HEK293 (cell line): Measurements from ENCODE around the gene RETREG3.

ENCODE experiments used
- CTCF ChIA-PET: fragments of 350-600 bp; formaldehyde crosslinking; extraction: SDS; loops from one replicate; lab custom pipeline; 2021; ENCODE audit warnings: antibody characterized with exemption; lab: Yijun Ruan, JAX
- POLR2A ChIA-PET: fragments of 300-600 bp; formaldehyde crosslinking; extraction: SDS; loops from one replicate; lab custom pipeline; 2020; ENCODE audit warnings: antibody characterized with exemption, inconsistent platforms; lab: Yijun Ruan, JAX
- H3K27ac ChIP-seq: fragments of 200-500 bp; sonication (Bioruptor generic); 2 replicates; pipeline ENCODE4 v1.5.1; 2014; ENCODE audit warnings: low read depth, low read length, control low read depth, inconsistent platforms; ENCODE audit errors: extremely low read depth
- H3K36me3 ChIP-seq, 2 experiments: fragments of 200-500 bp in 1 of 2; sonication (Bioruptor generic) in 1 of 2; 1 replicate in 1 of 2; 2 replicates in 1 of 2; pipeline ENCODE4 v1.5.1; 2014 to 2017; ENCODE audit warnings: inconsistent platforms in 2 of 2, low read length in 2 of 2; ENCODE audit not compliant: control insufficient read depth in 2 of 2, insufficient read depth in 1 of 2
- H3K4me1 ChIP-seq: fragments of 200-500 bp; sonication (Bioruptor generic); 2 replicates; pipeline ENCODE4 v1.5.1; 2014; ENCODE audit warnings: mild to moderate bottlenecking, low read length, inconsistent platforms; ENCODE audit not compliant: control insufficient read depth, insufficient read depth
- H3K4me3 ChIP-seq: 2 replicates; pipeline ENCODE4 v1.5.1; 2011; ENCODE audit warnings: low read depth, mild to moderate bottlenecking, control low read depth, low read length, moderate library complexity
- H3K9me3 ChIP-seq: fragments of 200-500 bp; sonication (Bioruptor generic); 2 replicates; pipeline ENCODE4 v1.5.1; 2014; ENCODE audit warnings: low read depth, low read length, inconsistent platforms; ENCODE audit not compliant: control insufficient read depth, insufficient read depth
- HOXC10 ChIP-seq: sonication (generic); formaldehyde crosslinking; IDR thresholded peaks from 2 replicates; pipeline ENCODE4 v1.8.1; 2023; ENCODE audit warnings: mild to moderate bottlenecking, missing genetic modification reagents
- HOXD13 ChIP-seq: sonication (generic); formaldehyde crosslinking; IDR thresholded peaks from 2 replicates; pipeline ENCODE4 v1.8.0; 2022; ENCODE audit warnings: missing genetic modification reagents, borderline replicate concordance
- IKZF3 ChIP-seq: fragments of 450-650 bp; IDR thresholded peaks from 2 replicates; pipeline ENCODE4 v1.5.0; 2018; ENCODE audit warnings: missing biosample characterization, mild to moderate bottlenecking, missing genetic modification characterization, moderate library complexity
- INSM2 ChIP-seq: fragments of 450-650 bp; formaldehyde crosslinking; IDR thresholded peaks from 2 replicates; pipeline ENCODE4 v1.5.1; 2016; ENCODE audit warnings: missing biosample characterization, missing genetic modification characterization
- KLF8 ChIP-seq: fragments of 450-650 bp; formaldehyde crosslinking; IDR thresholded peaks from 2 replicates; pipeline ENCODE4 v1.5.1; 2016; ENCODE audit warnings: missing biosample characterization, missing genetic modification characterization
- OSR2 ChIP-seq: fragments of 450-650 bp; formaldehyde crosslinking; IDR thresholded peaks from 2 replicates; pipeline ENCODE4 v1.5.1; 2016; ENCODE audit warnings: missing biosample characterization, missing genetic modification characterization
- SP2 ChIP-seq: fragments of 450-650 bp; formaldehyde crosslinking; IDR thresholded peaks from 2 replicates; pipeline ENCODE4 v1.5.1; 2016; ENCODE audit warnings: missing biosample characterization, missing genetic modification characterization
- TSHZ1 ChIP-seq: fragments of 450-650 bp; formaldehyde crosslinking; IDR thresholded peaks from 2 replicates; pipeline ENCODE4 v1.5.1; 2016; ENCODE audit warnings: missing biosample characterization, missing genetic modification characterization, borderline replicate concordance
- WT1 ChIP-seq: fragments of 450-650 bp; formaldehyde crosslinking; IDR thresholded peaks from 2 replicates; pipeline ENCODE4 v1.5.1; 2016; ENCODE audit warnings: missing biosample characterization, missing genetic modification characterization
- YY1 ChIP-seq: fragments of 450-650 bp; formaldehyde crosslinking; IDR thresholded peaks from 2 replicates; pipeline ENCODE4 v1.5.1; 2018; ENCODE audit warnings: missing biosample characterization, missing genetic modification characterization
- YY2 ChIP-seq: fragments of 450-650 bp; formaldehyde crosslinking; IDR thresholded peaks from 2 replicates; pipeline ENCODE4 v1.5.1; 2016; ENCODE audit warnings: missing biosample characterization, missing genetic modification characterization
- ZBTB6 ChIP-seq: fragments of 450-650 bp; formaldehyde crosslinking; IDR thresholded peaks from 2 replicates; pipeline ENCODE4 v1.5.1; 2017; ENCODE audit warnings: missing biosample characterization, missing genetic modification characterization
- ZFP37 ChIP-seq: fragments of 450-650 bp; formaldehyde crosslinking; IDR thresholded peaks from 2 replicates; pipeline ENCODE4 v1.5.1; 2016; ENCODE audit warnings: missing biosample characterization, missing genetic modification characterization
- ZIC2 ChIP-seq: fragments of 450-650 bp; formaldehyde crosslinking; IDR thresholded peaks from 2 replicates; pipeline ENCODE4 v1.5.1; 2016; ENCODE audit warnings: missing biosample characterization, missing genetic modification characterization
- ZNF175 ChIP-seq: fragments of 450-650 bp; formaldehyde crosslinking; IDR thresholded peaks from 2 replicates; pipeline ENCODE4 v1.5.1; 2016; ENCODE audit warnings: missing biosample characterization, missing genetic modification characterization
- ZNF18 ChIP-seq: fragments of 450-650 bp; formaldehyde crosslinking; IDR thresholded peaks from 2 replicates; pipeline ENCODE4 v1.5.1; 2016; ENCODE audit warnings: missing biosample characterization, missing genetic modification characterization
- ZNF211 ChIP-seq: fragments of 450-650 bp; formaldehyde crosslinking; IDR thresholded peaks from 2 replicates; pipeline ENCODE4 v1.5.1; 2016; ENCODE audit warnings: low read depth, missing biosample characterization, missing genetic modification characterization
- ZNF404 ChIP-seq: fragments of 450-650 bp; formaldehyde crosslinking; IDR thresholded peaks from 2 replicates; pipeline ENCODE4 v1.5.1; 2017; ENCODE audit warnings: missing biosample characterization, missing genetic modification characterization
- ZNF416 ChIP-seq: fragments of 450-650 bp; formaldehyde crosslinking; IDR thresholded peaks from 2 replicates; pipeline ENCODE4 v1.5.1; 2016; ENCODE audit warnings: missing biosample characterization, missing genetic modification characterization
- ZNF426 ChIP-seq: fragments of 450-650 bp; formaldehyde crosslinking; IDR thresholded peaks from 2 replicates; pipeline ENCODE4 v1.5.1; 2017; ENCODE audit warnings: missing biosample characterization, missing genetic modification characterization, mild to moderate bottlenecking, inconsistent platforms, moderate library complexity
- ZNF544 ChIP-seq: fragments of 450-650 bp; formaldehyde crosslinking; IDR thresholded peaks from 2 replicates; pipeline ENCODE4 v1.5.0; 2017; ENCODE audit warnings: missing biosample characterization, missing genetic modification characterization
- ZNF548 ChIP-seq: fragments of 450-650 bp; formaldehyde crosslinking; IDR thresholded peaks from 2 replicates; pipeline ENCODE4 v1.5.1; 2016; ENCODE audit warnings: missing biosample characterization, missing genetic modification characterization
- ZNF561 ChIP-seq: fragments of 450-650 bp; IDR thresholded peaks from 2 replicates; pipeline ENCODE4 v1.5.1; 2018; ENCODE audit warnings: missing biosample characterization, missing genetic modification characterization, borderline replicate concordance
- ZNF571 ChIP-seq: fragments of 450-650 bp; formaldehyde crosslinking; IDR thresholded peaks from 2 replicates; pipeline ENCODE4 v1.5.0; 2017; ENCODE audit warnings: missing biosample characterization, missing genetic modification characterization
- ZNF596 ChIP-seq: fragments of 450-650 bp; IDR thresholded peaks from 2 replicates; pipeline ENCODE4 v1.5.0; 2018; ENCODE audit warnings: missing biosample characterization, mild to moderate bottlenecking, missing genetic modification characterization, moderate library complexity
- ZNF610 ChIP-seq: fragments of 450-650 bp; formaldehyde crosslinking; IDR thresholded peaks from 2 replicates; pipeline ENCODE4 v1.5.1; 2016; ENCODE audit warnings: missing biosample characterization, missing genetic modification characterization, borderline replicate concordance
- ZNF639 ChIP-seq: fragments of 450-650 bp; formaldehyde crosslinking; IDR thresholded peaks from 2 replicates; pipeline ENCODE4 v1.5.1; 2016; ENCODE audit warnings: missing biosample characterization, missing genetic modification characterization
- ZNF660 ChIP-seq: fragments of 450-650 bp; IDR thresholded peaks from 2 replicates; pipeline ENCODE4 v1.5.1; 2018; ENCODE audit warnings: missing biosample characterization, mild to moderate bottlenecking, missing genetic modification characterization
- ZNF701 ChIP-seq: fragments of 450-650 bp; formaldehyde crosslinking; IDR thresholded peaks from 2 replicates; pipeline ENCODE4 v1.5.1; 2016; ENCODE audit warnings: missing biosample characterization, missing genetic modification characterization
- ZSCAN18 ChIP-seq: fragments of 450-650 bp; formaldehyde crosslinking; IDR thresholded peaks from 2 replicates; pipeline ENCODE4 v1.5.1; 2016; ENCODE audit warnings: missing biosample characterization, missing genetic modification characterization

The RETREG3 gene

GRCh38 chr17:42536048-42536371 lies 73.2 kb downstream of the RETREG3 start, which contains the start of gene NAGLU:
Gene NAGLU, plus strand, starts transcription at chr17:42536241. Its CDS starts 32 bp downstream, at chr17:42536273.
- POLR2A ChIA-PET = interaction anchor here (0.5 to 2.7 kb wide), 17 partner anchors 9 to 519 kb away, joined by 3 to 23 read pairs (median 4); partner anchors contain the start of genes CAVIN1, DNAJC7, PLEKHH3 and PSMC3IP
- CTCF ChIA-PET = interaction anchor here (0.7 to 4.1 kb wide), 6 partner anchors 9 to 416 kb away, joined by 3 to 19 read pairs (median 6); partner anchors contain the start of gene PSMC3IP
- no peak for TF ChIP-seq ZNF548
- TF ChIP-seq INSM2 = peak; percentile 82
- peak; percentile 80 for TF ChIP-seq ZBTB6 (tag by site-specific recombination)
- TF ChIP-seq OSR2 (tag by site-specific recombination) = peak; percentile 84
- TF ChIP-seq SP2 = peak; percentile 65
- TF ChIP-seq ZNF211 (tag by site-specific recombination) = no peak
- TF ChIP-seq HOXC10 (CRISPR knock-in tag) = no peak
- TF ChIP-seq ZNF175 (tag by site-specific recombination) = no peak
- no peak for TF ChIP-seq ZNF416 (tag by site-specific recombination)
- no peak for TF ChIP-seq ZNF426 (tag by site-specific recombination)
- 0 out of 2 replicates have a peak, but pooled peaks have one; percentile 40 for TF ChIP-seq TSHZ1 (tag by site-specific recombination)
- TF ChIP-seq ZSCAN18 (tag by site-specific recombination) = no peak
- no peak for TF ChIP-seq YY1 (tag by site-specific recombination)
- no peak; the same call in 1 of the 2 replicates for TF ChIP-seq ZNF639 (tag by site-specific recombination)
- no peak for TF ChIP-seq HOXD13 (CRISPR knock-in tag)
- peak; percentile 84 for TF ChIP-seq ZIC2
- no peak for TF ChIP-seq YY2 (tag by site-specific recombination)
- peak; percentile 84 for TF ChIP-seq WT1 (tag by site-specific recombination)
- TF ChIP-seq ZFP37 (tag by site-specific recombination) = no peak
- TF ChIP-seq ZNF610 (tag by site-specific recombination) = peak; percentile 88
- no peak; the same call in 1 of the 2 replicates for TF ChIP-seq ZNF18
- TF ChIP-seq ZNF404 (tag by site-specific recombination) = no peak
- TF ChIP-seq ZNF544 (tag by site-specific recombination) = no peak
- peak; percentile 83 for TF ChIP-seq IKZF3 (tag by site-specific recombination)
- peak; percentile 37; the same call in 1 of the 2 replicates for TF ChIP-seq ZNF596 (tag by site-specific recombination)
- no peak for TF ChIP-seq ZNF701 (tag by site-specific recombination)
- peak; percentile 67; the same call in 1 of the 2 replicates for TF ChIP-seq KLF8 (tag by site-specific recombination)
- peak; percentile 83 for TF ChIP-seq ZNF561 (tag by site-specific recombination)
- no peak for TF ChIP-seq ZNF660 (tag by site-specific recombination)
- no peak for TF ChIP-seq ZNF571

More at GRCh38 chr17:42536048-42536371, 73.2 kb downstream of the RETREG3 start, which contains the start of gene NAGLU:
- H3K27ac ChIP-seq = peak within 1 kb of the TSS; percentile 98
- peak within 1 kb of the TSS; percentile 44 for H3K4me3 ChIP-seq
- H3K9me3 ChIP-seq = no peaks in the 10 kb centered on the region
- H3K36me3 ChIP-seq = peaks cover 12 to 24% of the 10 kb centered on the region in 2 experiments; a peak in 2 of 3 replicates
- H3K4me1 ChIP-seq = peaks cover 13% of the 10 kb centered on the region
